ENCODE data around the gene PRSS27. TPM values are rescaled to one million over a fixed set of nuclear protein-coding genes. Genes with fewer than 3 reads are reported as not detected.

The PRSS27 gene
- total and polyA plus RNA-seq, 9 donors: 0.75 to 1.8 (median 1.6) TPM

DNA sequence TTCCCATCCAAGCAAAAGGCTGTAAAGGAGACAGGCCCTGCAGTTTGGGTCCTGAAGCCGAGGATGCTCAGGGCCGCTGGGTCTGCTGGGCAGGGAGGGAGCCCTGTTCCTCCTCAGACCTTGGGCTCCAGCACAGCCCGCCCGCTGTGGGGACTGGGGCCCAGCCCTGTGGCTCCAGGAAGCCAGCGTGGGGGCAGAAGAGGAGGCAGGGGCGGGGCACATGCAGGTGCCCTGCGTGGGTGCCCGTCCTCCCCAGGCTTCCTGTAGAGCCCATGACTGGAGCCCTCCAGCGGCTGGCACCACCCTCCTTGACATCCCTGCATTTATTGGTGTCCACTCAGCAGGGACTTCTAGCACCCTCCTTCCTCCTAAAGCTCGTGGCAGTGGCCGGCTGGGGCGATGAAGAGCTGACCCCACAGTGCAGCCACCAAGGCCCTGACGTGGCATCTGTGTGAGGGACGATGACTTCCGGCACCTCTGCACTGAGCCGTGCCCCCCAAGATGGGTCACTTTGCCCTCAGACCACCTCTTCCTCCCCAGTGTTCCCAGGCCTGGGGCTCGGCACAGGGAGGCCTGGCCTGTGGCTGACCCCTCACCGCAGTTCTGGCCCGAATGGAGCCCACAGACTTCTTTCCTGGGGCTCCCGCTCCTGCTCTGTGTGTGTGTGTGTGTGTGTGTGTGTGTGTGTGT, 9.9 kb downstream of the PRSS27 start:
- WGBS (ENCODE audit: insufficient coverage): 88% methylated on average over 18 of the region's 20 CpGs
- H3K27ac ChIP-seq (ENCODE audit: low read length): no peak overlapping the region
- peaks cover 36% of the 10 kb centered on the region for H3K36me3 ChIP-seq (ENCODE audit: control insufficient read depth, insufficient read depth, low read length)
- H3K4me3 ChIP-seq (ENCODE audit: low read length): no peak overlapping the region
- H3K9me3 ChIP-seq (replicated peaks; ENCODE audit: control insufficient read depth, low read depth, low read length): no peaks in the 10 kb centered on the region
- H3K4me1 ChIP-seq (ENCODE audit: control insufficient read depth, insufficient read depth, low read length): no peaks in the 10 kb centered on the region
- H3K27me3 ChIP-seq (ENCODE audit: control insufficient read depth, insufficient read depth, low read length): peaks cover 5% of the 10 kb centered on the region
- peak; percentile 0 for DNase-seq

DNA sequence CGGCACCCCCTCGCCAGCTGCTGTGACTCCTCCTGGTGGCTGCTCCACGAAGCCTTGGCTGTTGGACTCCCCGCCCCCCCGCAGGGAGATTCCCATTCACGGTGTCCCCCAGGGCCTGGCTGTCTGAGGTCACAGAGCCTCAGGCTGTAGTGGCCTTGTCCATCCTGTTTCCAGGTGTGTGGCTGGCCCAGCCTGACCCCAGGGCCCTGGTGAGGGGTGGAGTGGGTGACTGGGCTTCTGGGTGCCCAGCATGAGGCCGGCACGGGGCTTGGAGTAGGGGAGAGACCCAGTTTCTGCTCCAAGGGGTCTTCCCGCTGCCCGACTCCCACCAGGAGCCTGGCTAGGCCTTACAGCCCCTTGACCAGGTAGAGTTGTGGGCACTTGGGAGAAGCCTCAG, 10.4 kb downstream of the PRSS27 start:
- Histone ChIP-seq H3K27ac (ENCODE audit: low read length) (no peak overlapping the region), H3K27me3 (ENCODE audit: control insufficient read depth, insufficient read depth, low read length) (peaks cover 3% of the 10 kb centered on the region), H3K4me1 (ENCODE audit: control insufficient read depth, insufficient read depth, low read length) (no peaks in the 10 kb centered on the region), H3K36me3 (ENCODE audit: control insufficient read depth, insufficient read depth, low read length) (peaks cover 41% of the 10 kb centered on the region), H3K9me3 (replicated peaks; ENCODE audit: control insufficient read depth, low read depth, low read length) (no peaks in the 10 kb centered on the region), H3K4me3 (ENCODE audit: low read length) (no peak overlapping the region)
- 88% methylated on average over 10 of the region's 10 CpGs for WGBS (ENCODE audit: insufficient coverage)
- DNase-seq: peak; percentile 0

DNA sequence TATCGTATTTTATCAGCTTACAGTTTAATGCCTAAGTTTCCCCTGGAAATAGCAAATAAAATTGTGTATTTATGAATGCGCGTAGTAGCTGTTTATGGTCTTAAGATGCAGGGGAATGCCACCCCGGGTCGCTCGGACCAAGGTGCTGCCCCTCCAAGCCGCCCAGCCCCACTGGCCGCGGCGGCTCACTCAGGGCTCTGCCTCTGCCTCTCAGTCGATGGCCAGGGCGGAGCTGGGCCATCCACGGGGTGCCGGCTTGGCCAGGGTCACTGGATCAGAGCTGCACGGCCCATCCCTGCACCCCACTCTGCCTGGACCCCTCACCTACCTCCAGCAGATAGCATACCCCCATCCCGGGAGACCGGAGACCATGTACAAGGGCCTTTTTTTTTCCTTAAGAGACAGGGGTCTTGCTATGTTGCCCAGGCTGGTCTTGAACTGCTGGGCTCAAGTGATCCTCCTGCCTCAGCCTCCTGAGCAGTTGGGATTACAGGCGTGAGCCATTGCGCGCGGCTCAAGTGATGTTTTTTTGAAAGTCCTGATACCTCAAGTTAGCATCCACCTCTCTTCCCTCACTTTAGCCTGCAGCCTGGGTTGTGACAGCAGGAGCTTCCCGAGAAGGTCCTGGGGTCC, 11.0 kb downstream of the PRSS27 start:
- Histone ChIP-seq H3K36me3 (ENCODE audit: control insufficient read depth, insufficient read depth, low read length) (peaks cover 46% of the 10 kb centered on the region), H3K4me1 (ENCODE audit: control insufficient read depth, insufficient read depth, low read length) (no peaks in the 10 kb centered on the region), H3K27ac (ENCODE audit: low read length) (no peak overlapping the region), H3K9me3 (replicated peaks; ENCODE audit: control insufficient read depth, low read depth, low read length) (no peaks in the 10 kb centered on the region), H3K27me3 (ENCODE audit: control insufficient read depth, insufficient read depth, low read length) (peaks cover 3% of the 10 kb centered on the region), H3K4me3 (ENCODE audit: low read length) (no peak overlapping the region)
- no peak for DNase-seq
- 96% methylated on average over 20 of the region's 22 CpGs for WGBS (ENCODE audit: insufficient coverage)

DNA sequence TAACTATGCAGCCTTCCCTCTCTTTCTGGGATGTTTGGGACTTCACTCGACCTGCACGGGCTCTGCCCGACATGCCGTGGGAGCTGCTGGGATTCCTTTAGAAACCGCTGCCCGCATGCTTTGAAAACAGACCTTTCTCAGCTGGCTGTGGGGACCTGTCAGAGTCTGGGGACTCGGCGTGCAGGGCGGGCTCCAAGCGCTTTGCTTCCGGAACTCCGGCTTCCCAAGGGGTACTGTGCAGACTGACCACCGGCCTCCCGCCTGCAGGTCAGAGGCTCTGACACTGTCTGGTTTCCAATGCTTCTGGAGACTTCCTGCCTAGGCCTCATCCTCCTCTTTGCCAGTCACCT, 11.8 kb downstream of the PRSS27 start:
- WGBS (ENCODE audit: insufficient coverage): 87% methylated on average over 14 of the region's 14 CpGs
- Histone ChIP-seq H3K36me3 (ENCODE audit: control insufficient read depth, insufficient read depth, low read length) (peaks cover 51% of the 10 kb centered on the region), H3K27ac (ENCODE audit: low read length) (no peak overlapping the region), H3K9me3 (replicated peaks; ENCODE audit: control insufficient read depth, low read depth, low read length) (no peaks in the 10 kb centered on the region), H3K4me3 (ENCODE audit: low read length) (no peak overlapping the region), H3K4me1 (ENCODE audit: control insufficient read depth, insufficient read depth, low read length) (no peaks in the 10 kb centered on the region), H3K27me3 (ENCODE audit: control insufficient read depth, insufficient read depth, low read length) (no peaks in the 10 kb centered on the region)
- DNase-seq: no peak

DNA sequence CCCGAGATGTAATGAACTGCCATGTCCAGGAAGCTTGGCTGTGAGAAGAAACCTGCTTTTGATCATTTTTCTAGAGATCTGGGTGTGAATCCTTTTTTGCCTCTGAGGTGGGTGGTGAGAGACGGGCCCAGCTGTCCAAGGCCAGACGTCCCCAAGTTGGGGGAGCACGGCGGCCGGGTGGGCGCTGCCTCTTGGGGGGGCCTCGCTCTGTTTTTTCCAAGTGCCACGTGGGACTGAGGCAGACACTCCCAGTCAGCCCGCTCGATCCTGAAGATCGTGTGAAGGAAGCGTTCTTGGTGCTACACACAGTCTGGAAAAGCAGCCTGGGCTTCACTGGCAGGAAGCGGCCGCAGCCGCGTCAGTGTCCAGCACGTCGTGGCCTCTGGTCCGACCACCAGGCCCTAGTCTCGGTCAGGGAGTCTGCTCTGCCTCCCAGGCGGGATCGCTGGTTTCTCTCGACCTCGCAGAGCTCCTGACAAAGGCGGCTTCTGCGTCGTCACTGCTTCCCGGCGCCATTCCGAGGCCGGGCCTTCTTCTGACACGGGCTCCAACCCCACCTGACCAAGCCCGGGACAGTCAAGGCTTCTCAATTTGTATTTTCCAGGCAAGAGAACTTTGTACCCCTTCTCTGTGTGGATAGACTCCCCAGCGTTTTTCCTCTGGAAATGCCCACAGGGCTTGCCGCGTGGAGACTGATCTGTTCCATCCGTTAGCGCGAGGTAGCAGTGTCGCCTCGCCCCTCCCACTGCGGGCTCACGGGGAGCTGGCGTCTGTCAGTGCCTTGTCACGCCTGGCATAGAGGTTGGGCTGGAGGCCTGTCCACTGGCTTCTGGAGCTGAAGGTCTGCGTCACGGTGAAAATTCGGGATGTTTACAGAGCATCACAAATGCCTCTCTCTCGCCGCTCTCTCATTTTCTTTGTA, 12.4 kb downstream of the PRSS27 start:
- no peak for DNase-seq
- H3K27ac ChIP-seq (ENCODE audit: low read length): no peak overlapping the region
- peaks cover 58% of the 10 kb centered on the region for H3K36me3 ChIP-seq (ENCODE audit: control insufficient read depth, insufficient read depth, low read length)
- WGBS (ENCODE audit: insufficient coverage): 92% methylated on average over 49 of the region's 51 CpGs
- H3K9me3 ChIP-seq (replicated peaks; ENCODE audit: control insufficient read depth, low read depth, low read length): no peaks in the 10 kb centered on the region
- H3K4me3 ChIP-seq (ENCODE audit: low read length): no peak overlapping the region
- no peaks in the 10 kb centered on the region for H3K27me3 ChIP-seq (ENCODE audit: control insufficient read depth, insufficient read depth, low read length)
- H3K4me1 ChIP-seq (ENCODE audit: control insufficient read depth, insufficient read depth, low read length): no peaks in the 10 kb centered on the region

DNA sequence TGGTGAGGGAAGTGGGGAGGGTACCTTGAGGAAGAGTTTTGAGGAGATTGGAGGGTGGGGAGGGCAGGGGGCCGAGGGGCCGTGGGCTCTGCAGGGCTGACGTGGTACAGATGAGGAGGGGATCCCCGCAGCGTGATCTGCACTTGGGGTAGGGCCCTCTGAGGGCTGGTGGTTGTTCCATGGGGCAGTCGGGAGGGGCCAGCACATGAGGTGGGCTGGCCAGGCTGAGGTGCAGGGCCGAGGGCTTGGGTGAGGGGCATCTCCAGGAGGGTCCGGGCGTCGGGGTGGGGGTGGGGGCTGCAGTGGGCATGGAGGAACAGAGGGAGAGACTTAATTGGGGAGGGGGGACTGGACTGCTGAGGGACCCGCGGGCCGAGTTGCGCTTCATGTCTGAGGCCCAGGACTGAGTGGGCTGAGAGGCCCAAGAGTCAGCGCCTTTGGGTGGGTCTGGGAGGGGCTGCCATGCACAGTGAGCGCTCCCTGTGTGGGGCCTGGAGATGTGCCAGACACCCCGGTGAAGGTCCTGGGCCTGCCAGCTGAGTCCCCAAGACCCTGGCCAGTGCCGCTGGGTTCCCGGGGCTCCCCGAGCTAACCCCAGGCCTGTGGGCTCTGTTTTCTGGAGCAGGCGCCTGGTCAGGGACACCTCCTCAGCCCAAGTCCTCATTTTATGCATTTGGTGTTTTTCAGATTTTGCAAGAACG, 13.3 kb downstream of the PRSS27 start:
- Histone ChIP-seq H3K36me3 (ENCODE audit: control insufficient read depth, insufficient read depth, low read length) (peaks cover 66% of the 10 kb centered on the region), H3K27ac (ENCODE audit: low read length) (no peak overlapping the region), H3K27me3 (ENCODE audit: control insufficient read depth, insufficient read depth, low read length) (no peaks in the 10 kb centered on the region), H3K4me3 (ENCODE audit: low read length) (no peak overlapping the region), H3K4me1 (ENCODE audit: control insufficient read depth, insufficient read depth, low read length) (no peaks in the 10 kb centered on the region), H3K9me3 (replicated peaks; ENCODE audit: control insufficient read depth, low read depth, low read length) (no peaks in the 10 kb centered on the region)
- 92% methylated on average over 21 of the region's 22 CpGs for WGBS (ENCODE audit: insufficient coverage)
- no peak for DNase-seq

DNA sequence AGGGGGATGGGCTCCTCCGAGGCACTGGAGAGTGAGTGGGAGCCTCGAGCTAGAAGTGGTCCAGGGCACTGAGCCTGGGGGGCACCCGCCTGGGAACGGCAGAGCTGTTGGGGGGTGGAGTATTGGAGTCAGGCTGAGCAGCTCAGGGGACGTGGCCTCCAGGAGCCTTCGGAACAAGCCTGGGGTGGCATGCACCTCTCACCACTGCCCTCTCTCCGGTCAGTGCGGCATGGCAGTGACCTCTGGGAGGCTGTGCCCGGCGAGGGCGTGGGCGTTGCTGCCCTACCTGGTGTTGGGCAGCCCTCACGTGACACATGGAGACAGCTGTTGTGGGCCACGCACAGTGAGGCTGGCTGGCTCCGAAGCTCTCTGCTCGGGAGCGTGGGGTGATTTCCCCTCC, 13.9 kb downstream of the PRSS27 start:
- no peak overlapping the region for H3K4me3 ChIP-seq (ENCODE audit: low read length)
- DNase-seq: no peak
- H3K9me3 ChIP-seq (replicated peaks; ENCODE audit: control insufficient read depth, low read depth, low read length): no peaks in the 10 kb centered on the region
- no peaks in the 10 kb centered on the region for H3K4me1 ChIP-seq (ENCODE audit: control insufficient read depth, insufficient read depth, low read length)
- H3K27me3 ChIP-seq (ENCODE audit: control insufficient read depth, insufficient read depth, low read length): no peaks in the 10 kb centered on the region
- WGBS (ENCODE audit: insufficient coverage): 91% methylated on average over 16 of the region's 17 CpGs
- H3K27ac ChIP-seq (ENCODE audit: low read length): no peak overlapping the region
- peaks cover 73% of the 10 kb centered on the region for H3K36me3 ChIP-seq (ENCODE audit: control insufficient read depth, insufficient read depth, low read length)

DNA sequence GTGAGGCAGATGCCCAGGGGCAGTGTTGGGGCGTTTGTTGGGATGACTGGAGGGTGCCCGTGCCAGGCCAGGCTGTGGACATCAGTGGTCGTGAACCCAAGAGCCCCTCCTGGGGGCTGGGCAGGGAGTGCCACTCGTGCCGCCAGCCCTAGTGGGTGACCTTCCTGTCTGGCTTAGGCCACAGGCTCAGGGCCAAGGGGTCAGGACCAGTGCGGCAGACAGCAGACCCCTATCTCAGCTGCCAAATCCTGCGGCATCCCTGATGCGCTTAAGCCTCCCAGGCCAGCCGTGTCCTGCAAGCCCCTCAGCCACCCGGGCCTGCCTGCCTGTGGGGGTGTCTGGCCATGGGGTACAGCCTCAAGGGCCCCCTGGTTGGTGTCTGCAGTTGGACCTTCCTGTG, 14.7 kb downstream of the PRSS27 start:
- H3K4me3 ChIP-seq (ENCODE audit: low read length): no peak overlapping the region
- WGBS (ENCODE audit: insufficient coverage): 83% methylated on average over 8 of the region's 10 CpGs
- no peak for DNase-seq
- H3K4me1 ChIP-seq (ENCODE audit: control insufficient read depth, insufficient read depth, low read length): no peaks in the 10 kb centered on the region
- H3K36me3 ChIP-seq (ENCODE audit: control insufficient read depth, insufficient read depth, low read length): peaks cover 80% of the 10 kb centered on the region
- H3K27me3 ChIP-seq (ENCODE audit: control insufficient read depth, insufficient read depth, low read length): no peaks in the 10 kb centered on the region
- no peak overlapping the region for H3K27ac ChIP-seq (ENCODE audit: low read length)
- H3K9me3 ChIP-seq (replicated peaks; ENCODE audit: control insufficient read depth, low read depth, low read length): no peaks in the 10 kb centered on the region

DNA sequence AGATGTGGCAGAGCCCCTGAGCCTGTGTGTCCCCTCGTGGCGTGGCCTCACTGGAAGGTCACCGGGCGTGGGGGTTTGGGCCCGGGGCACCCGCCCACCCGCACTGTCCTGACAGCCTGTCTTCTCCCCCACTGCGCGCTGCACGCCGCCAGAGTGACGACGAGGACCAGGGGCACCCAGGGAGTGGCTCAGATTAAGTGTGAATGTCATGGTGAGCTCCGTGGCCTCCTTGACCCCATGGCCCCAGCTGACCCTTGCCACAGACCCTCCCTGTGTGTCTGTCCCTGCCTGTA, 15.1 kb downstream of the PRSS27 start:
- H3K4me3 ChIP-seq (ENCODE audit: low read length): no peak overlapping the region
- no peaks in the 10 kb centered on the region for H3K4me1 ChIP-seq (ENCODE audit: control insufficient read depth, insufficient read depth, low read length)
- H3K27me3 ChIP-seq (ENCODE audit: control insufficient read depth, insufficient read depth, low read length): no peaks in the 10 kb centered on the region
- DNase-seq: no peak
- 82% methylated on average over 3 of the region's 14 CpGs for WGBS (ENCODE audit: insufficient coverage)
- H3K36me3 ChIP-seq (ENCODE audit: control insufficient read depth, insufficient read depth, low read length): peaks cover 85% of the 10 kb centered on the region
- no peak overlapping the region for H3K27ac ChIP-seq (ENCODE audit: low read length)
- H3K9me3 ChIP-seq (replicated peaks; ENCODE audit: control insufficient read depth, low read depth, low read length): no peaks in the 10 kb centered on the region
